Uterus (tissue), 2 donors: ENCODE data around the gene CAMTA1.

Experiments used
- POLR2A ChIP-seq, 2 donors: fragments of 450-650 bp; IDR thresholded peaks; one replicate each; pipeline ENCODE4 v1.6.1; 2016; ENCODE audit warnings: antibody characterized with exemption in 2 of 2, mild to moderate bottlenecking in 1 of 2, moderate library complexity in 1 of 2
- TF ChIP-seq, protein P1 (sequence below), 4 experiments: fragments of 200-600 bp in 2 of 4; fragments of 450-650 bp in 2 of 4; sonication (generic) in 2 of 4; IDR thresholded peaks; one replicate each; pipeline ENCODE4 v1.5.1; 2016 to 2019; ENCODE audit warnings: antibody characterized with exemption in 4 of 4, mild to moderate bottlenecking in 2 of 4, moderate library complexity in 1 of 4

GRCh38 chr1:7592120-7592798, 807.0 kb downstream of the CAMTA1 start:
- TF ChIP-seq POLR2A (IDR thresholded peaks at IDR 0.05): no peak
- TF ChIP-seq, protein P1, sequence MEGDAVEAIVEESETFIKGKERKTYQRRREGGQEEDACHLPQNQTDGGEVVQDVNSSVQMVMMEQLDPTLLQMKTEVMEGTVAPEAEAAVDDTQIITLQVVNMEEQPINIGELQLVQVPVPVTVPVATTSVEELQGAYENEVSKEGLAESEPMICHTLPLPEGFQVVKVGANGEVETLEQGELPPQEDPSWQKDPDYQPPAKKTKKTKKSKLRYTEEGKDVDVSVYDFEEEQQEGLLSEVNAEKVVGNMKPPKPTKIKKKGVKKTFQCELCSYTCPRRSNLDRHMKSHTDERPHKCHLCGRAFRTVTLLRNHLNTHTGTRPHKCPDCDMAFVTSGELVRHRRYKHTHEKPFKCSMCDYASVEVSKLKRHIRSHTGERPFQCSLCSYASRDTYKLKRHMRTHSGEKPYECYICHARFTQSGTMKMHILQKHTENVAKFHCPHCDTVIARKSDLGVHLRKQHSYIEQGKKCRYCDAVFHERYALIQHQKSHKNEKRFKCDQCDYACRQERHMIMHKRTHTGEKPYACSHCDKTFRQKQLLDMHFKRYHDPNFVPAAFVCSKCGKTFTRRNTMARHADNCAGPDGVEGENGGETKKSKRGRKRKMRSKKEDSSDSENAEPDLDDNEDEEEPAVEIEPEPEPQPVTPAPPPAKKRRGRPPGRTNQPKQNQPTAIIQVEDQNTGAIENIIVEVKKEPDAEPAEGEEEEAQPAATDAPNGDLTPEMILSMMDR (IDR thresholded peaks at IDR 0.05): no peak
